Measurements from ENCODE around the gene KLHL12. TPM values are rescaled to one million over a fixed set of nuclear protein-coding genes. Genes with fewer than 3 reads are reported as not detected.

KLHL12 gene
- total RNA-seq, 6 experiments from 2014 or later, result 10.7 to 13.0 (median 12.3) TPM

DNA sequence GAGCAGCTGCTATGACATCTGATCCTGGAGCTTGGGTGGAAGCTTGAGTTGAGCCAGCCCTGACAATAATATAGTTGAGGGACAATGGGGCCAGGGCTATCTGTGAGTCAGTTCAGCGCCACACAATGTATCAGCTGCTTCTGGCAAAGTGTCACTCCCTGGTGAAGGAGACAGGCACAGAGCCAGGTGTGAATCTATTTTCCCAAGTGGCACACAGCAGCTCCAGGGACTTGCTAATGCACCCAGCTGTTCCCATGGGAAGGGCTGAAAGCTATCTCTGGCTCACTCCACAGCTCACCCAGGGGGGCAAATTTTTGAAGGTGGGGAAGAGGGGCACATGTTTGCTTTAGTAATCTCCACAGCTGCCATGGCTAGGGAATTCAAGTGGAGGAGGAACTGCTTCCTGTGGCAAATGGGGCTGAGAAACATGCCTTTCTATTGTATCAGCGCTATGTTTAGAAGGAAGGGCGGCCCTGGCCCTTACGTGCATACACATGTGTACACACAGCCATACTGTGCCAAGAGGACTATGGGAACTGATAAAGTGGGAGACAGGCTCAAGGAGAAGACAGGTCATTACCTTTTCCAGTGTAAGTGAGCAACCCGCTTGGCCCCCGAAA lies 37.9 kb upstream of the KLHL12 start:
- ATAC-seq (no peak), DNase-seq (no peak)
- Histone ChIP-seq H3K36me3 (peaks cover 0 to 25% (median 0%) of the 10 kb centered on the region in 4 donors), H3K4me1 (peaks cover 0 to 18% (median 6%) of the 10 kb centered on the region in 4 donors), H3K27me3 (no peaks in the 10 kb centered on the region), H3K27ac (no peak overlapping the region), H3K4me3 (no peak overlapping the region), H3K9me3 (no peaks in the 10 kb centered on the region)
- intact Hi-C loops (cut with DNase I), result no loop called here
- no peak for TF ChIP-seq POLR2A (IDR thresholded peaks at IDR 0.05)
- TF ChIP-seq, protein P1, sequence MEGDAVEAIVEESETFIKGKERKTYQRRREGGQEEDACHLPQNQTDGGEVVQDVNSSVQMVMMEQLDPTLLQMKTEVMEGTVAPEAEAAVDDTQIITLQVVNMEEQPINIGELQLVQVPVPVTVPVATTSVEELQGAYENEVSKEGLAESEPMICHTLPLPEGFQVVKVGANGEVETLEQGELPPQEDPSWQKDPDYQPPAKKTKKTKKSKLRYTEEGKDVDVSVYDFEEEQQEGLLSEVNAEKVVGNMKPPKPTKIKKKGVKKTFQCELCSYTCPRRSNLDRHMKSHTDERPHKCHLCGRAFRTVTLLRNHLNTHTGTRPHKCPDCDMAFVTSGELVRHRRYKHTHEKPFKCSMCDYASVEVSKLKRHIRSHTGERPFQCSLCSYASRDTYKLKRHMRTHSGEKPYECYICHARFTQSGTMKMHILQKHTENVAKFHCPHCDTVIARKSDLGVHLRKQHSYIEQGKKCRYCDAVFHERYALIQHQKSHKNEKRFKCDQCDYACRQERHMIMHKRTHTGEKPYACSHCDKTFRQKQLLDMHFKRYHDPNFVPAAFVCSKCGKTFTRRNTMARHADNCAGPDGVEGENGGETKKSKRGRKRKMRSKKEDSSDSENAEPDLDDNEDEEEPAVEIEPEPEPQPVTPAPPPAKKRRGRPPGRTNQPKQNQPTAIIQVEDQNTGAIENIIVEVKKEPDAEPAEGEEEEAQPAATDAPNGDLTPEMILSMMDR (IDR thresholded peaks at IDR 0.05), result no peak
- WGBS (ENCODE audit: insufficient coverage, low coverage, low lambda C conversion rate, missing lambda C conversion rate), result no CpG with 5 or more reads among the region's 6 CpGs

DNA sequence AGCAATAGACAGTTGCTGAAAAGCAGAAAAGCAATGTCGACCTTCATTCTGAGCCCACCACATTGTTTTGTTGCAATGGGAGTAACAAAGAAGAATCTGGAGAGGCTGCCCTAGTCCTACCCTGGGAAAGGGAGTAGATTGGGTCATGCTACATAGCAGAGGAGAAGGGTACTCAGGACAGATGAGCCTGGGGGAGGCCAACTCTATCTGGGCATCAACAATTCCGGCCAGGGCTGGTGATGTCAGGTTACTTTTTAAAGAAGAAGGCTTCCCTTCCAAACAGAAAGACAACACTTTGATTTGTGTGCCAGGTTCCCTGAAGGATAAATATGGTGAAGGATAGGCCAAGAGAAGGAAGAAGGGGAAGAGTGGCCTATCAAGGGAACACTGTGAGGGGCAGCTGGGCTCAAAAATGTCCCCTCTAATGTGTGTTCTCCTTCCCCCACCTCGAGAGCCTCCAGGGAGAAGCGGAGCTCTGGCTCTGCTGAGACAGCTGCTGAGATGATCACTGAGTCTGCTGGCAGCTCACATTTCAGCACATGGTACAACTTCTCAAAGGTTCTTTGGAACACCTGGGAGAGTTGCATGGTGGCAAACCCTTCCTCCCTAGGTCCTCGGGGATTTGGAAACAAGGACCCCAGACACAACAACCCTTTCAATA lies 34.3 kb upstream of the KLHL12 start:
- intact Hi-C loops (cut with DNase I), result no loop called here
- no peak for ATAC-seq

DNA sequence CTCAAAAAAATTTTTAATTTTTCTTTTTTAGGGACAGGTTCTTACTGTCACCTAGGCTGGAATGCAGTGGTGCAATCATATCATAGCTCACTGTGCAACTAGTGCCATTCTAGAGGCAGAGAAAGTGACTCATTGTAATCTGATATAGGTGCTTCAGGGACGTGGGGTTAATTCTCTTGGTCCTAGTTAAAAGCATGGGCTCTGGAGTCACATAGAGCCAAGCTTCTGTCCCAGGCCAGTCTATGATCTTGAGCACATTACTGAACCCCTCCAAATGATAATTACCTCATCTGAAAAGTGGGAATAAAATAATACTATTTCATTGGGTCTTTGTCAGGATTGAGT lies 32.2 kb upstream of the KLHL12 start:
- 80% methylated on average over 1 of the region's 1 CpG for WGBS (ENCODE audit: insufficient coverage, low coverage, low lambda C conversion rate, missing lambda C conversion rate)

More for the DNA sequence above, 34.3 kb upstream of the KLHL12 start:
- Histone ChIP-seq H3K27ac (no peak overlapping the region), H3K36me3 (peaks cover 0 to 25% (median 0%) of the 10 kb centered on the region in 4 donors), H3K4me3 (no peak overlapping the region), H3K4me1 (peaks cover 0 to 18% (median 6%) of the 10 kb centered on the region in 4 donors), H3K27me3 (no peaks in the 10 kb centered on the region), H3K9me3 (no peaks in the 10 kb centered on the region)
- WGBS (ENCODE audit: insufficient coverage, low coverage, low lambda C conversion rate, missing lambda C conversion rate), result 94% methylated on average over 3 of the region's 5 CpGs
- TF ChIP-seq, protein P1 (IDR thresholded peaks at IDR 0.05), result no peak
- TF ChIP-seq POLR2A (IDR thresholded peaks at IDR 0.05), result no peak
- no peak for DNase-seq

DNA sequence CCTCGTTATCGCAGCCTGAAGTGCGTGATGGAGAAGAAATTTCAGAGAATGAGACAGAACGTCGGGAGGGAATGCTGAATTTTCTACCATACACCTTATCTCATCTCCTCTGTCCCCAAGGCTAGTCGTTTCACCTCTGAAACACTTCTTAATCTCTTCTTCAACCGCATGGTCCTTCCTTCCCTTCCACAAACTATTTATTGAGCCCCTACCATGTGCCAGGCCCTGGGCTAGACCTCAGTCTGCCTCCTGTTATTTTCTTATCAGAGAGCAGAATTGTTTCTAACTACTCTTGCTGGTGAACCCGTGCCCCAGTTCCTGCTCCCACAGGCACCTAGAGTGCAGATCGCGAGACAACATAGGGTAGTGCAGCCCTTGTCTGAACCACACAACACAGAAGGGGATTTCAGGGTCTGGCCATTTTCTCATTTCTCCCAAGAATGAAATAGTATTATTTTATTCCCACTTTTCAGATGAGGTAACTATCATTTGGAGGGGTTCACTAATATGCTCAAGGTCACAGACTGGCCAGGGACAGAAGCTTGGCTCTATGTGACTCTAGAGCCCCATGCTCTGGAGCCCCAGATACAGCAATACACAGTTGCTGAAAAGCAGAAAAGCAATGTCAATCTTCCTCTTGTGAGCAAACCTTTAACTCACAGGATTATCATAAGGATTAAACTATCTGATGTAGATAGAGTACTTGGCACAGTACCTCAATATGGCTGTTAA lies 31.7 kb upstream of the KLHL12 start:
- peak overlapping the region; percentile 80 to 100 (median 98) for H3K4me3 ChIP-seq
- 2% methylated on average over 10 of the region's 10 CpGs for whole genome bisulfite sequencing (ENCODE audit: insufficient coverage, low coverage, low lambda C conversion rate, missing lambda C conversion rate)
- peaks cover 0 to 21% (median 0%) of the 10 kb centered on the region in 4 donors for H3K36me3 ChIP-seq
- no peaks in the 10 kb centered on the region for H3K27me3 ChIP-seq
- no peaks in the 10 kb centered on the region for H3K9me3 ChIP-seq
- intact Hi-C loops (cut with DNase I), result no loop called here
- no peak for TF ChIP-seq POLR2A (IDR thresholded peaks at IDR 0.05)
- TF ChIP-seq, protein P1 (IDR thresholded peaks at IDR 0.05), result no peak
- peak overlapping the region in 1 of 3 donors; percentile 31 for H3K27ac ChIP-seq
- peaks cover 0 to 27% (median 10%) of the 10 kb centered on the region in 4 donors for H3K4me1 ChIP-seq
- ATAC-seq (peak in 2 of 4 donors; percentile 2 to 32), DNase-seq (no peak)

More for the DNA sequence above, 32.2 kb upstream of the KLHL12 start:
- H3K36me3 ChIP-seq, result peaks cover 0 to 25% (median 0%) of the 10 kb centered on the region in 4 donors
- no peak overlapping the region for H3K4me3 ChIP-seq
- ATAC-seq, result peak in 1 of 4 donors; percentile 8
- intact Hi-C loops (cut with DNase I), result no loop called here
- TF ChIP-seq, protein P1 (IDR thresholded peaks at IDR 0.05), result no peak
- no peak for TF ChIP-seq POLR2A (IDR thresholded peaks at IDR 0.05)
- DNase-seq, result no peak
- no peaks in the 10 kb centered on the region for H3K9me3 ChIP-seq
- H3K27ac ChIP-seq, result no peak overlapping the region
- peaks cover 0 to 22% (median 7%) of the 10 kb centered on the region in 4 donors for H3K4me1 ChIP-seq
- no peaks in the 10 kb centered on the region for H3K27me3 ChIP-seq
